NB4 (cell line): Measurements from ENCODE around the gene COLQ.

Source experiments
- DNase-seq: peaks from one replicate; pipeline ENCODE4 v3.0.0; 2010; ENCODE audit warnings: low read depth
- H3K4me3 ChIP-seq: one replicate; pipeline ENCODE4 v1.5.1; 2011; ENCODE audit warnings: mild to moderate bottlenecking, low read depth, low read length, moderate library complexity
- MYC ChIP-seq: IDR thresholded peaks from 2 replicates; pipeline ENCODE4 v1.6.1; 2011; ENCODE audit warnings: low read depth, low read length
- POLR2A ChIP-seq: IDR thresholded peaks from 2 replicates; pipeline ENCODE4 v1.6.1; 2011; ENCODE audit warnings: mild to moderate bottlenecking; ENCODE audit not compliant: insufficient read length; ENCODE audit errors: extremely low read depth
- TF ChIP-seq, protein P1 (sequence below): IDR thresholded peaks from one replicate; pipeline ENCODE4 v1.5.1; 2012; ENCODE audit warnings: low read depth, low read length
- TF ChIP-seq, protein P2 (sequence below): IDR thresholded peaks from 2 replicates; pipeline ENCODE4 v1.6.1; 2011; ENCODE audit warnings: low read depth, low read length

The COLQ gene

GRCh38 chr3:15525790-15526189, 4.3 kb upstream of the COLQ start:
- H3K4me3 ChIP-seq: no peak overlapping the region
- TF ChIP-seq, protein P1, sequence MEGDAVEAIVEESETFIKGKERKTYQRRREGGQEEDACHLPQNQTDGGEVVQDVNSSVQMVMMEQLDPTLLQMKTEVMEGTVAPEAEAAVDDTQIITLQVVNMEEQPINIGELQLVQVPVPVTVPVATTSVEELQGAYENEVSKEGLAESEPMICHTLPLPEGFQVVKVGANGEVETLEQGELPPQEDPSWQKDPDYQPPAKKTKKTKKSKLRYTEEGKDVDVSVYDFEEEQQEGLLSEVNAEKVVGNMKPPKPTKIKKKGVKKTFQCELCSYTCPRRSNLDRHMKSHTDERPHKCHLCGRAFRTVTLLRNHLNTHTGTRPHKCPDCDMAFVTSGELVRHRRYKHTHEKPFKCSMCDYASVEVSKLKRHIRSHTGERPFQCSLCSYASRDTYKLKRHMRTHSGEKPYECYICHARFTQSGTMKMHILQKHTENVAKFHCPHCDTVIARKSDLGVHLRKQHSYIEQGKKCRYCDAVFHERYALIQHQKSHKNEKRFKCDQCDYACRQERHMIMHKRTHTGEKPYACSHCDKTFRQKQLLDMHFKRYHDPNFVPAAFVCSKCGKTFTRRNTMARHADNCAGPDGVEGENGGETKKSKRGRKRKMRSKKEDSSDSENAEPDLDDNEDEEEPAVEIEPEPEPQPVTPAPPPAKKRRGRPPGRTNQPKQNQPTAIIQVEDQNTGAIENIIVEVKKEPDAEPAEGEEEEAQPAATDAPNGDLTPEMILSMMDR: no peak
- TF ChIP-seq, protein P2, sequence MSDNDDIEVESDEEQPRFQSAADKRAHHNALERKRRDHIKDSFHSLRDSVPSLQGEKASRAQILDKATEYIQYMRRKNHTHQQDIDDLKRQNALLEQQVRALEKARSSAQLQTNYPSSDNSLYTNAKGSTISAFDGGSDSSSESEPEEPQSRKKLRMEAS: no peak
- no peak for TF ChIP-seq POLR2A
- no peak for TF ChIP-seq MYC
- DNase-seq: no peak

GRCh38 chr3:15523660-15524417, 2.3 kb upstream of the COLQ start:
- no peak for DNase-seq
- no peak overlapping the region for H3K4me3 ChIP-seq
- TF ChIP-seq, protein P1: no peak
- TF ChIP-seq POLR2A: no peak
- TF ChIP-seq MYC: no peak
- TF ChIP-seq, protein P2: no peak

GRCh38 chr3:15522016-15522415, 510 bp upstream of the COLQ start:
- H3K4me3 ChIP-seq: no peak overlapping the region
- no peak for DNase-seq
- TF ChIP-seq, protein P2: no peak
- TF ChIP-seq MYC (no peak), POLR2A (no peak)
- TF ChIP-seq, protein P1: no peak

GRCh38 chr3:15520804-15521572, 518 bp downstream of the COLQ start:
- DNase-seq: peak; percentile 21
- TF ChIP-seq, protein P1: no peak
- no peak for TF ChIP-seq MYC
- TF ChIP-seq, protein P2: no peak
- no peak for TF ChIP-seq POLR2A
- H3K4me3 ChIP-seq: no peak overlapping the region

- DNase-seq: peak; percentile 42
- H3K4me3 ChIP-seq: no peak overlapping the region
- TF ChIP-seq, protein P2: no peak
- TF ChIP-seq, protein P1: no peak
- no peak for TF ChIP-seq MYC
- no peak for TF ChIP-seq POLR2A
Observed at GRCh38 chr3:15520185-15520584, 1.3 kb downstream of the COLQ start.
